Mucosa of descending colon (tissue), 3 donors: Measurements from ENCODE around the gene ILDR2. TPM values are rescaled to one million over a fixed set of nuclear protein-coding genes. Genes with fewer than 3 reads are reported as not detected.

Experiments used
- ATAC-seq: fragments of 200-7000 bp; cut with Tn5 transposase; one replicate; pipeline ENCODE4 v1.9.1; 2020; ENCODE audit warnings: mild to moderate bottlenecking, moderate library complexity
- DNase-seq, 3 donors: peaks; one replicate each; pipeline ENCODE4 v3.0.0-alpha.2; 2020
- H3K36me3 ChIP-seq: fragments of 200-600 bp; one replicate; pipeline ENCODE4 v1.8.0; 2021; ENCODE audit warnings: low read depth, mild to moderate bottlenecking
- H3K4me1 ChIP-seq: fragments of 200-600 bp; one replicate; pipeline ENCODE4 v1.8.0; 2021; ENCODE audit warnings: low read depth, mild to moderate bottlenecking
- H3K4me3 ChIP-seq: fragments of 200-600 bp; one replicate; pipeline ENCODE4 v1.8.0; 2021; ENCODE audit warnings: mild to moderate bottlenecking
- H3K9me3 ChIP-seq: fragments of 200-600 bp; one replicate; pipeline ENCODE4 v1.8.0; 2021; ENCODE audit warnings: mild to moderate bottlenecking
- CTCF ChIP-seq: fragments of 200-600 bp; IDR thresholded peaks from one replicate; pipeline ENCODE4 v1.8.0; 2022; ENCODE audit warnings: antibody characterized with exemption, mild to moderate bottlenecking
- intact Hi-C, 2 donors: fragments of 100-400 bp; cut with DNase I in 1 of 2; cut with micrococcal nuclease in 1 of 2; formaldehyde crosslinking; loops; one replicate each; pipeline versions ENCODE4 v1.11.0 to v1.11.1; 2022; cut with DNase I, micrococcal nuclease
- total RNA-seq, 3 donors: library from RNA; stranded (reverse); fragmentation: NEBNext Ultra II Directional in 2 of 3; extraction: Animal tissue kit (Norgen Biotek cat#: 25700) in 2 of 3; gene quantifications; one replicate each; pipeline versions ENCODE4 v1.2.1 to v1.2.4, GENCODE V29; 2021 to 2023
- donor health status: DM: no; HTN: no; CAD: no; lungs with moderate emphysema.
- donor health status: DM: no; HTN: no; CAD: no.
- donor health status: DM: no; HTN: yes; CAD: no.

The ILDR2 gene
- total RNA-seq, 3 donors from 2014 or later = 0.46 to 7.3 (median 0.52) TPM

- DNase-seq = peak in 1 of 3 donors; percentile 37
- ATAC-seq = peak; percentile 62
Observed at GRCh38 chr1:166924823-166925541, 50.4 kb downstream of the ILDR2 start.

GRCh38 chr1:166920561-166921475 lies 54.5 kb downstream of the ILDR2 start:
- no peaks in the 10 kb centered on the region for H3K36me3 ChIP-seq
- intact Hi-C loops = no loop called here
- no peaks in the 10 kb centered on the region for H3K9me3 ChIP-seq
- H3K4me1 ChIP-seq = peaks cover 7% of the 10 kb centered on the region
- TF ChIP-seq CTCF = no peak
- peak in 2 of 3 donors; percentile 23 to 54 for DNase-seq
- ATAC-seq = peak; percentile 78
- H3K4me3 ChIP-seq = no peak overlapping the region

More at GRCh38 chr1:166924823-166925541, 50.4 kb downstream of the ILDR2 start:
- no peaks in the 10 kb centered on the region for H3K9me3 ChIP-seq
- no peak for TF ChIP-seq CTCF
- no peaks in the 10 kb centered on the region for H3K36me3 ChIP-seq
- H3K4me1 ChIP-seq = peaks cover 7% of the 10 kb centered on the region
- intact Hi-C loops = no loop called here
- no peak overlapping the region for H3K4me3 ChIP-seq

- Histone ChIP-seq H3K4me3 (no peak overlapping the region), H3K36me3 (no peaks in the 10 kb centered on the region), H3K4me1 (peaks cover 7% of the 10 kb centered on the region), H3K9me3 (no peaks in the 10 kb centered on the region)
- ATAC-seq (no peak), DNase-seq (no peak)
- no peak for TF ChIP-seq CTCF
- intact Hi-C loops = no loop called here
Observed at GRCh38 chr1:166918956-166919316, 56.4 kb downstream of the ILDR2 start.

- ATAC-seq = no peak
- Histone ChIP-seq H3K9me3 (no peaks in the 10 kb centered on the region), H3K36me3 (no peaks in the 10 kb centered on the region), H3K4me1 (peaks cover 7% of the 10 kb centered on the region), H3K4me3 (no peak overlapping the region)
- intact Hi-C loops = no loop called here
- TF ChIP-seq CTCF = no peak
- no peak for DNase-seq
Observed at GRCh38 chr1:166918088-166918955, 57.0 kb downstream of the ILDR2 start.

GRCh38 chr1:166915941-166916340 lies 59.4 kb downstream of the ILDR2 start:
- Histone ChIP-seq H3K4me1 (peaks cover 5% of the 10 kb centered on the region), H3K4me3 (no peak overlapping the region), H3K9me3 (no peaks in the 10 kb centered on the region), H3K36me3 (no peaks in the 10 kb centered on the region)
- TF ChIP-seq CTCF = no peak
- ATAC-seq (no peak), DNase-seq (no peak)
- intact Hi-C loops = no loop called here
